H1 (cell line): ENCODE results near the gene MYH6. TPM values are rescaled to one million over a fixed set of nuclear protein-coding genes. Genes with fewer than 3 reads are reported as not detected.

ENCODE experiments used
- CTCF ChIA-PET: fragments of 300-600 bp; sonication (Branson Sonifier 250); formaldehyde crosslinking; loops from one replicate; lab custom pipeline; 2021; ENCODE audit not compliant: partially characterized antibody; lab: Charles Lee
- POLR2A ChIA-PET: fragments of 300-600 bp; sonication (Branson Sonifier 250); formaldehyde crosslinking; loops from one replicate; lab custom pipeline; 2021; ENCODE audit warnings: inconsistent platforms; ENCODE audit not compliant: partially characterized antibody; lab: Charles Lee
- DNase-seq, 2 experiments: peaks; one replicate each; pipeline versions ENCODE4 v3.0.0 to v3.0.0-alpha.2; 2010 to 2022; ENCODE audit warnings: low spot score in 2 of 2, low read depth in 1 of 2, mixed read lengths in 1 of 2
- FAIRE-seq: peaks from 2 replicates; lab custom pipeline; 2011; peaks lifted over from hg19 to GRCh38; lab: Jason Lieb, UNC
- H2AFZ ChIP-seq: 2 replicates; pipeline ENCODE4 v1.8.1; 2012; ENCODE audit warnings: low read length, inconsistent platforms
- H2AK5ac ChIP-seq: 2 replicates; pipeline ENCODE4 v1.6.1; 2013; ENCODE audit warnings: low read depth, low read length
- H2BK120ac ChIP-seq: replicated peaks from 2 replicates; pipeline ENCODE3; 2013; ENCODE audit warnings: low read depth, low read length, inconsistent platforms
- H2BK12ac ChIP-seq: 2 replicates; pipeline ENCODE4 v1.6.1; 2013; ENCODE audit warnings: low read depth, low read length
- H2BK15ac ChIP-seq: 2 replicates; pipeline ENCODE4 v1.6.1; 2013; ENCODE audit warnings: low read length
- H2BK20ac ChIP-seq: 2 replicates; pipeline ENCODE4 v1.6.1; 2013; ENCODE audit warnings: low read length
- H2BK5ac ChIP-seq: 2 replicates; pipeline ENCODE4 v1.6.1; 2013; ENCODE audit warnings: low read depth, low read length
- H3K14ac ChIP-seq: 2 replicates; pipeline ENCODE4 v1.6.1; 2013; ENCODE audit warnings: inconsistent platforms; ENCODE audit not compliant: insufficient read length
- H3K18ac ChIP-seq: 2 replicates; pipeline ENCODE4 v1.6.1; 2013; ENCODE audit warnings: low read length; ENCODE audit errors: extremely low read depth
- H3K23ac ChIP-seq: 2 replicates; pipeline ENCODE4 v1.6.1; 2013; ENCODE audit warnings: inconsistent platforms; ENCODE audit not compliant: insufficient read length
- H3K23me2 ChIP-seq: 2 replicates; pipeline ENCODE4 v1.6.1; 2013; ENCODE audit warnings: low read depth, low read length
- H3K27ac ChIP-seq: 2 replicates; pipeline ENCODE4 v1.6.1; 2011; ENCODE audit warnings: low read depth, low read length, inconsistent platforms
- H3K27me3 ChIP-seq, 4 experiments: replicated peaks in 1 of 4; 1 replicate in 1 of 4; 2 replicates in 3 of 4; pipeline versions ENCODE4 v1.6.1 to v1.8.1; 2011 to 2013; ENCODE audit warnings: low read length in 3 of 4, mild to moderate bottlenecking in 3 of 4, inconsistent platforms in 2 of 4, mixed read lengths in 2 of 4, moderate library complexity in 1 of 4; ENCODE audit not compliant: control insufficient read depth in 3 of 4, insufficient read depth in 3 of 4; ENCODE audit errors: extremely low read depth in 1 of 4
- H3K36me3 ChIP-seq, 4 experiments: 2 replicates each; pipeline versions ENCODE4 v1.6.1 to v1.8.1; 2011 to 2013; ENCODE audit warnings: mild to moderate bottlenecking in 4 of 4, low read length in 3 of 4, moderate library complexity in 2 of 4, control low read depth in 1 of 4, inconsistent platforms in 1 of 4; ENCODE audit not compliant: insufficient read depth in 4 of 4, control insufficient read depth in 2 of 4
- H3K4ac ChIP-seq: replicated peaks from 2 replicates; pipeline ENCODE3; 2013; ENCODE audit warnings: low read length, low read depth, mixed read lengths, inconsistent platforms; ENCODE audit not compliant: insufficient read length
- H3K4me1 ChIP-seq, 4 experiments: replicated peaks in 1 of 4; 1 replicate in 1 of 4; 2 replicates in 3 of 4; pipeline versions ENCODE4 v1.6.1 to v1.8.1; 2011 to 2013; ENCODE audit warnings: low read length in 3 of 4, inconsistent platforms in 2 of 4, mixed read lengths in 1 of 4; ENCODE audit not compliant: insufficient read depth in 4 of 4, control insufficient read depth in 3 of 4
- H3K4me2 ChIP-seq, 2 experiments: 2 replicates each; pipeline versions ENCODE4 v1.6.1 to v1.8.1; 2011 to 2013; ENCODE audit warnings: low read depth in 2 of 2, low read length in 2 of 2, control low read depth in 1 of 2, inconsistent platforms in 1 of 2, mild to moderate bottlenecking in 1 of 2; ENCODE audit not compliant: insufficient read depth in 1 of 2
- H3K4me3 ChIP-seq, 4 experiments: fragments of 200-600, 300-600 bp in 1 of 4; sonication (generic), shearing (Covaris generic), sonication (Bioruptor Twin) in 1 of 4; 2 replicates each; pipeline versions ENCODE4 v1.5.1 to v1.8.1; 2011 to 2016; ENCODE audit warnings: low read length in 4 of 4, low read depth in 3 of 4, control low read depth in 2 of 4, inconsistent platforms in 2 of 4, mild to moderate bottlenecking in 2 of 4, mixed read lengths in 1 of 4, moderate library complexity in 1 of 4; ENCODE audit not compliant: insufficient read depth in 2 of 4; ENCODE audit errors: extremely low read depth in 1 of 4
- H3K56ac ChIP-seq: replicated peaks from 2 replicates; pipeline ENCODE3; 2013; ENCODE audit warnings: low read depth, mild to moderate bottlenecking, mixed read lengths, low read length, inconsistent platforms; ENCODE audit not compliant: insufficient read length
- H3K79me1 ChIP-seq: 2 replicates; pipeline ENCODE4 v1.6.1; 2013; ENCODE audit warnings: low read depth, low read length, control low read depth
- H3K79me2 ChIP-seq, 2 experiments: 2 replicates each; pipeline versions ENCODE4 v1.6.1 to v1.8.1; 2012 to 2013; ENCODE audit warnings: low read length in 2 of 2, mild to moderate bottlenecking in 2 of 2, inconsistent platforms in 1 of 2; ENCODE audit not compliant: insufficient read depth in 2 of 2, control insufficient read depth in 1 of 2
- H3K9ac ChIP-seq, 4 experiments: replicated peaks in 1 of 4; 1 replicate in 1 of 4; 2 replicates in 3 of 4; pipeline versions ENCODE4 v1.6.1 to v1.8.1; 2011 to 2013; ENCODE audit warnings: low read depth in 3 of 4, low read length in 3 of 4, control low read depth in 2 of 4, mild to moderate bottlenecking in 2 of 4, moderate library complexity in 2 of 4, inconsistent platforms in 1 of 4; ENCODE audit errors: extremely low read depth in 1 of 4
- H3K9me3 ChIP-seq, 2 experiments: 2 replicates each; pipeline versions ENCODE4 v1.6.1 to v1.8.1; 2012 to 2013; ENCODE audit warnings: mild to moderate bottlenecking in 2 of 2, moderate library complexity in 2 of 2, control low read depth in 1 of 2, inconsistent platforms in 1 of 2, low read depth in 1 of 2, low read length in 1 of 2, mixed read lengths in 1 of 2; ENCODE audit not compliant: insufficient read depth in 2 of 2
- H4K20me1 ChIP-seq, 2 experiments: replicated peaks in 1 of 2; 2 replicates each; pipeline versions ENCODE3 to v1.8.1; 2011 to 2013; ENCODE audit warnings: inconsistent platforms in 2 of 2, low read length in 2 of 2, mild to moderate bottlenecking in 1 of 2; ENCODE audit not compliant: insufficient read depth in 2 of 2, control insufficient read depth in 1 of 2
- H4K5ac ChIP-seq: 2 replicates; pipeline ENCODE4 v1.6.1; 2013; ENCODE audit warnings: low read length, low read depth, mixed read lengths, inconsistent platforms; ENCODE audit not compliant: insufficient read length
- H4K8ac ChIP-seq: 2 replicates; pipeline ENCODE4 v1.8.0; 2013; ENCODE audit warnings: mild to moderate bottlenecking, moderate library complexity, low read length, inconsistent platforms; ENCODE audit not compliant: insufficient read depth; ENCODE audit errors: extremely low read depth
- H4K91ac ChIP-seq: replicated peaks from 2 replicates; pipeline ENCODE3; 2013; ENCODE audit warnings: low read length, mixed read lengths, inconsistent platforms; ENCODE audit not compliant: insufficient read length
- MAX ChIP-seq: IDR thresholded peaks from 2 replicates; pipeline ENCODE4 v1.6.1; 2012; ENCODE audit warnings: inconsistent platforms
- TAF1 ChIP-seq: IDR thresholded peaks from 2 replicates; pipeline ENCODE4 v1.6.1; 2011; ENCODE audit warnings: mild to moderate bottlenecking, low read depth, low read length
- TCF12 ChIP-seq: IDR thresholded peaks from 2 replicates; pipeline ENCODE4 v1.6.1; 2011; ENCODE audit warnings: low read depth, mild to moderate bottlenecking, low read length
- WGBS, 2 experiments: shearing (Covaris generic) in 1 of 2; methylation state at CpG; one replicate each; pipeline versions ENCODE4 v1.1.6 to v1.1.7; 2013 to 2015; ENCODE audit warnings: low lambda C conversion rate in 2 of 2, mixed read lengths in 2 of 2, inconsistent platforms in 1 of 2, low coverage in 1 of 2, missing lambda C conversion rate in 1 of 2; ENCODE audit not compliant: insufficient replicate concordance in 2 of 2, insufficient coverage in 1 of 2, insufficient read length in 1 of 2; ENCODE audit errors: extremely low coverage in 1 of 2, missing lambda C conversion rate in 1 of 2; 5-methylcytosine and 5-hydroxymethylcytosine counted together
- polyA plus RNA-seq, 7 experiments: library from polyadenylated mRNA; depleted of rRNA in 3 of 7; stranded (reverse) in 5 of 7; unstranded in 2 of 7; fragments of >200 nt in 5 of 7; fragments of 200-250 nt in 2 of 7; gene quantifications; 1 replicate in 5 of 7; 2 replicates in 1 of 7; 4 replicates in 1 of 7; pipeline versions ENCODE4 v1.2.1 to v1.2.3, GENCODE V29; 2011 to 2013; ENCODE audit warnings: missing spikeins in 2 of 7, mixed read lengths in 2 of 7
- total RNA-seq: library from RNA; stranded (reverse); fragmentation: NEBNext Ultra II Directional; extraction: Animal tissue kit (Norgen Biotek cat#: 25700); gene quantifications from 2 replicates; pipeline ENCODE4 v1.2.1, GENCODE V29; 2021

The MYH6 gene
- total and polyA plus RNA-seq, 2 of the 8 experiments (the other 6 are each of a cell fraction or from before 2014, with no cell fraction given), result 0.03 TPM; not detected in 1

GRCh38 chr14:23346693-23347405 is 61.2 kb downstream of the MYH6 start:
- TF ChIP-seq TAF1 (no peak), MAX (peak; percentile 66; the same call in 1 of the 2 replicates), TCF12 (no peak)
- TF ChIP-seq, all 59 proteins: peak for 1
- Histone ChIP-seq H2BK12ac (peak overlapping the region; percentile 39; the same call in 1 of the 2 replicates), H3K4me3 (no peak overlapping the region), H3K79me1 (no peaks in the 10 kb centered on the region), H3K27me3 (peaks cover 0 to 11% (median 3%) of the 10 kb centered on the region in 4 experiments; a peak in 6 of 7 replicates), H3K14ac (no peak overlapping the region), H3K18ac (no peak overlapping the region), H4K5ac (no peak overlapping the region), H3K9ac (no peak overlapping the region), H2AFZ (no peak overlapping the region), H4K20me1 (peaks cover 0 to 3% of the 10 kb centered on the region in 2 experiments), H4K91ac (no peak overlapping the region), H3K79me2 (no peaks in the 10 kb centered on the region), H2BK15ac (0 out of 2 replicates have a peak overlapping the region, but pooled peaks have one; percentile 10), H3K56ac (no peak overlapping the region), H2BK120ac (no peak overlapping the region), H4K8ac (peak overlapping the region; percentile 84; the same call in 1 of the 2 replicates), H3K4ac (no peak overlapping the region), H3K23ac (no peak overlapping the region), H2BK20ac (no peak overlapping the region), H3K4me2 (no peak overlapping the region; a peak in 1 of 4 replicates), H3K4me1 (peaks cover 0 to 7% (median 2%) of the 10 kb centered on the region in 4 experiments; a peak in 5 of 7 replicates), H3K23me2 (peaks cover 4% of the 10 kb centered on the region), H2AK5ac (no peak overlapping the region), H2BK5ac (no peak overlapping the region), H3K36me3 (no peaks in the 10 kb centered on the region), H3K9me3 (no peaks in the 10 kb centered on the region), H3K27ac (no peak overlapping the region)
- CTCF ChIA-PET, result interaction anchor here (1.0 to 5.9 kb wide), 21 partner anchors 8 to 365 kb away, joined by 3 to 69 read pairs (median 6); partner anchors contain the start of gene AJUBA
- FAIRE-seq (no peak), DNase-seq (no peak)
- WGBS, 2 experiments, result 77% methylated on average over 17 of the region's 27 CpGs; no CpG with 5 or more reads in 1 of the 2 experiments
- POLR2A ChIA-PET, result interaction anchor here (0.8 to 3.7 kb wide), 10 partner anchors 10 to 50 kb away, joined by 3 to 25 read pairs (median 4); partner anchors contain the start of genes BCL2L2, EFS and PABPN1
